ENCODE results near the gene PRX.

DNA sequence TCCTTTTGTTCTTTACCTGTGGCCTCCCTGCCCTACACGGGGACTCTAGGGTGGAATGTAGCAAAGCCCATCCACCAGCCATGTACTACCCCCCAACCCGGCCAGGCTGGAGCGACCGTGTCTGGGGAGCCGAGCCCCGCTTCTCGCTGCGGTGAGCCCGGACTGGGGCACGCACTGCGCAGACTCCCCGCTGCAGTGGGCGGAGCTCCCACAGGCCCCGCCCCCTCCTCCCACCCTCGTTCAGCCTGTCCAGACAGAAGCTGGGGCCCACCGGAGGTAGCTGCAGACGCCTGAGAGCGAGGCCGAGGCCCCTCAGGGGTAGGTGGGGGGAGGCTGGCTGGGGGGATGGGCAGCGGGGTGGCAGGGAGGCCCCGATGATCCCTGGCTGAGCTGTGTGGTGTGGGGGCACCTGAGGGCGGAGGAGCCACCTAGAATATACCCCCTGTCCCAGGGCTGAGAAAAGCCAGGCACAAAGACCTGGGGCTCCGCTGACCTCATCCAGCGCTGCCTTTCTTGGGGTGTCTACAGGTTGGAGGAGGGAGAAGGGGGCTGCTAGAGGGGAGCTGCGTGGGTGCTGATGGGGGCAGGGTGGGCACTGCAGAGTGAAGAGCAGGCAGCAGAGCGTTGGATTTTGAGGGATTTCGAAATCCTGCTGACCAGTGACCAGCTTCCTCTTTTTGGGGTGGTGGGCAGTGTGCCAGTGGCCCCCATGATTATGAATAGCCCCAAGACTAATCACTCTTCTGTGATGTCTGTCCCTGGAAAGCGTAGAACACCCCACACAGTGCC, 47.4 kb downstream of the PRX start:
- TF ChIP-seq, protein P1, sequence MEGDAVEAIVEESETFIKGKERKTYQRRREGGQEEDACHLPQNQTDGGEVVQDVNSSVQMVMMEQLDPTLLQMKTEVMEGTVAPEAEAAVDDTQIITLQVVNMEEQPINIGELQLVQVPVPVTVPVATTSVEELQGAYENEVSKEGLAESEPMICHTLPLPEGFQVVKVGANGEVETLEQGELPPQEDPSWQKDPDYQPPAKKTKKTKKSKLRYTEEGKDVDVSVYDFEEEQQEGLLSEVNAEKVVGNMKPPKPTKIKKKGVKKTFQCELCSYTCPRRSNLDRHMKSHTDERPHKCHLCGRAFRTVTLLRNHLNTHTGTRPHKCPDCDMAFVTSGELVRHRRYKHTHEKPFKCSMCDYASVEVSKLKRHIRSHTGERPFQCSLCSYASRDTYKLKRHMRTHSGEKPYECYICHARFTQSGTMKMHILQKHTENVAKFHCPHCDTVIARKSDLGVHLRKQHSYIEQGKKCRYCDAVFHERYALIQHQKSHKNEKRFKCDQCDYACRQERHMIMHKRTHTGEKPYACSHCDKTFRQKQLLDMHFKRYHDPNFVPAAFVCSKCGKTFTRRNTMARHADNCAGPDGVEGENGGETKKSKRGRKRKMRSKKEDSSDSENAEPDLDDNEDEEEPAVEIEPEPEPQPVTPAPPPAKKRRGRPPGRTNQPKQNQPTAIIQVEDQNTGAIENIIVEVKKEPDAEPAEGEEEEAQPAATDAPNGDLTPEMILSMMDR (IDR thresholded peaks at IDR 0.05; ENCODE audit: borderline replicate concordance, extremely low read depth, low read length, poor library complexity, severe bottlenecking), result no peak
- TF ChIP-seq EZH2 (IDR thresholded peaks at IDR 0.05; ENCODE audit: borderline replicate concordance, low read depth, low read length, severe bottlenecking), result no peak
